PC-9 (cell line): ENCODE measurements around the gene TLX2. TPM values are rescaled to one million over a fixed set of nuclear protein-coding genes. Genes with fewer than 3 reads are reported as not detected.

ENCODE experiments used
- BruUV-seq: library from RNA; stranded (reverse); fragments of 400-500 nt; replicated peaks from 2 replicates; lab custom pipeline; 2021; lab: Mats Ljungman, UMichigan
- CTCF ChIA-PET: fragments of 300-600 bp; sonication (Branson Sonifier 250); formaldehyde crosslinking; loops from one replicate; lab custom pipeline; 2022; ENCODE audit warnings: antibody characterized with exemption; lab: Charles Lee
- POLR2A ChIA-PET: fragments of 300-600 bp; sonication (Branson Sonifier 250); formaldehyde crosslinking; loops from one replicate; lab custom pipeline; 2022; ENCODE audit warnings: antibody characterized with exemption; ENCODE audit not compliant: unreplicated experiment; lab: Charles Lee
- DNase-seq, 2 experiments: peaks; one replicate each; pipeline versions ENCODE4 v3.0.0 to v3.0.0-alpha.2; 2015 to 2022; ENCODE audit warnings: mixed read lengths in 1 of 2
- H2AFZ ChIP-seq: fragments of 200-600 bp; sonication (generic); 2 replicates; pipeline ENCODE4 v1.8.1; 2017; ENCODE audit warnings: antibody characterized with exemption
- H3F3A ChIP-seq: fragments of 200-600 bp; sonication (generic); 2 replicates; pipeline ENCODE4 v1.8.1; 2017; ENCODE audit warnings: antibody characterized with exemption, mild to moderate bottlenecking, low read depth; ENCODE audit not compliant: insufficient read depth
- H3K27ac ChIP-seq: fragments of 200-600 bp; sonication (generic); 2 replicates; pipeline ENCODE4 v1.6.1; 2016; ENCODE audit warnings: mixed run types
- H3K27me3 ChIP-seq: fragments of 200-600 bp; sonication (generic); 2 replicates; pipeline ENCODE4 v1.6.1; 2016; ENCODE audit warnings: low read depth, mixed run types; ENCODE audit not compliant: insufficient read depth
- H3K36me3 ChIP-seq: fragments of 200-600 bp; sonication (generic); 2 replicates; pipeline ENCODE4 v1.6.1; 2016; ENCODE audit warnings: low read depth, mixed run types
- H3K4me1 ChIP-seq: fragments of 200-600 bp; sonication (generic); replicated peaks from 2 replicates; pipeline ENCODE4 v1.6.1; 2016; ENCODE audit warnings: mixed run types; ENCODE audit not compliant: insufficient read depth
- H3K4me2 ChIP-seq: fragments of 200-600 bp; sonication (generic); 2 replicates; pipeline ENCODE4 v1.6.1; 2017; ENCODE audit warnings: mixed run types
- H3K4me3 ChIP-seq: fragments of 200-600 bp; sonication (generic); 2 replicates; pipeline ENCODE4 v1.6.1; 2016; ENCODE audit warnings: mixed run types
- H3K79me2 ChIP-seq: fragments of 200-600 bp; sonication (generic); 2 replicates; pipeline ENCODE4 v1.6.1; 2017; ENCODE audit warnings: low read depth, mixed run types
- H3K9me2 ChIP-seq: fragments of 200-600 bp; sonication (generic); 2 replicates; pipeline ENCODE4 v1.8.1; 2017; ENCODE audit warnings: mild to moderate bottlenecking; ENCODE audit not compliant: insufficient read depth
- H3K9me3 ChIP-seq: fragments of 200-600 bp; sonication (generic); 2 replicates; pipeline ENCODE4 v1.8.1; 2016; ENCODE audit warnings: low read depth; ENCODE audit not compliant: insufficient read depth
- H4K20me1 ChIP-seq: fragments of 200-600 bp; sonication (generic); 2 replicates; pipeline ENCODE4 v1.8.1; 2017; ENCODE audit not compliant: insufficient read depth
- EZH2 ChIP-seq: fragments of 200-600 bp; sonication (generic); IDR thresholded peaks from 2 replicates; pipeline ENCODE4 v1.8.0; 2017; ENCODE audit warnings: antibody characterized with exemption, low read depth
- intact Hi-C: fragments of 100-400 bp; cut with micrococcal nuclease; formaldehyde crosslinking; loops from one replicate; pipeline ENCODE4 v1.10.0; 2022; ENCODE audit not compliant: unreplicated experiment
- total RNA-seq: library from RNA; stranded (reverse); gene quantifications from 2 replicates; pipeline ENCODE4 v1.2.3, GENCODE V29; 2021
- TF ChIP-seq, protein P1 (sequence below): fragments of 200-600 bp; sonication (generic); conservative IDR thresholded peaks from 2 replicates; pipeline ENCODE4 v1.6.1; 2017; ENCODE audit warnings: mixed run types, antibody characterized with exemption, mild to moderate bottlenecking, moderate library complexity

TLX2 gene
- total RNA-seq, 1 experiment from 2014 or later = 3.1 TPM

DNA sequence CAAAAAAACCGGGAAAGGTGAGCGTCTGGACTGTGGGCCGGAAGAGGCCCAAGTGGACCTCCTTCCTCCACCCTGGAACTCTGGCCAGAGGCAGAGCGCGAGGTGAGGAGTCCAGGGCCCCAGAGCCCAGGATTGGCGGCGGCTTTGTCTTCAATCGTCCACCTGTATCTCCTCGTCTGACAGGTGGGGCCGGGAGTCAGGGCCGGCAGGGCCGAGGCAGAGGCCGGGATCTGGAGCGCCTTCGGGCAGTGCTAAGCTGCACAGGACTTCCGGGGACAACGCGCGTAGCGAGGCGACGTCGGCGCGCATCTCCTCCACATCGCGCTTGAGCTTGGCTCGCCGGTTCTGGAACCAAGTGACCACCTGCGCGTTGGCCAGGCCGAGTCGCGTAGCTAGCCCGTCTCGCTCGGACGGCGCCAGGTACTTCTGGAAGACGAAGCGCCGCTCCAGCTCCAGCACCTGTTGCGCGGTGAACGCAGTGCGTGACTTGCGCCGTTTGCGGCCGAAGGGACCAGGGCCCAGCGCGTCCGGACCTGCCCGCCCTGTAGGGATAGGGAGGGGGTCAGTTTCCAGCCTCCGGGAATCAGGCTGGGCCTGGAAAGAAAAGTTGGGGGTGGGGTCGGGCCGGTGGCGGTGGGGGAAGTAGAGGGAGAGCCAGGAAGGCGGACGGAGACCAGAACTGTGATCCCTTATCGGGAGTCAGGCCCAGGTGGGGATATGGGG, 16.3 kb upstream of the TLX2 start:
- DNase-seq = peak; percentile 68 to 69
- ChIA-PET CTCF (interaction anchor here (0.6 to 0.7 kb wide), 2 partner anchors 14 to 91 kb away, joined by 4 read pairs; no protein-coding TSS in a partner anchor), POLR2A (interaction anchor here (0.6 kb wide), 1 partner anchor 39 kb away, joined by 4 read pairs; the partner anchor contains the start of gene WBP1)
- Histone ChIP-seq H3K4me2 (peak overlapping the region; percentile 88), H3K27ac (peak overlapping the region; percentile 27; the same call in 1 of the 2 replicates), H3F3A (peaks cover 16% of the 10 kb centered on the region; the same call in 1 of the 2 replicates), H3K79me2 (peaks cover 10% of the 10 kb centered on the region; the same call in 1 of the 2 replicates), H2AFZ (peak overlapping the region; percentile 88), H3K27me3 (no peaks in the 10 kb centered on the region), H3K36me3 (no peaks in the 10 kb centered on the region), H3K4me3 (peak overlapping the region; percentile 62), H4K20me1 (no peaks in the 10 kb centered on the region), H3K9me2 (no peaks in the 10 kb centered on the region), H3K4me1 (peaks cover 16% of the 10 kb centered on the region), H3K9me3 (no peaks in the 10 kb centered on the region)
- TSS peak; percentile 44 for BruUV-seq
- TF ChIP-seq, protein P1, sequence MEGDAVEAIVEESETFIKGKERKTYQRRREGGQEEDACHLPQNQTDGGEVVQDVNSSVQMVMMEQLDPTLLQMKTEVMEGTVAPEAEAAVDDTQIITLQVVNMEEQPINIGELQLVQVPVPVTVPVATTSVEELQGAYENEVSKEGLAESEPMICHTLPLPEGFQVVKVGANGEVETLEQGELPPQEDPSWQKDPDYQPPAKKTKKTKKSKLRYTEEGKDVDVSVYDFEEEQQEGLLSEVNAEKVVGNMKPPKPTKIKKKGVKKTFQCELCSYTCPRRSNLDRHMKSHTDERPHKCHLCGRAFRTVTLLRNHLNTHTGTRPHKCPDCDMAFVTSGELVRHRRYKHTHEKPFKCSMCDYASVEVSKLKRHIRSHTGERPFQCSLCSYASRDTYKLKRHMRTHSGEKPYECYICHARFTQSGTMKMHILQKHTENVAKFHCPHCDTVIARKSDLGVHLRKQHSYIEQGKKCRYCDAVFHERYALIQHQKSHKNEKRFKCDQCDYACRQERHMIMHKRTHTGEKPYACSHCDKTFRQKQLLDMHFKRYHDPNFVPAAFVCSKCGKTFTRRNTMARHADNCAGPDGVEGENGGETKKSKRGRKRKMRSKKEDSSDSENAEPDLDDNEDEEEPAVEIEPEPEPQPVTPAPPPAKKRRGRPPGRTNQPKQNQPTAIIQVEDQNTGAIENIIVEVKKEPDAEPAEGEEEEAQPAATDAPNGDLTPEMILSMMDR = no peak
- intact Hi-C loops = no loop called here

DNA sequence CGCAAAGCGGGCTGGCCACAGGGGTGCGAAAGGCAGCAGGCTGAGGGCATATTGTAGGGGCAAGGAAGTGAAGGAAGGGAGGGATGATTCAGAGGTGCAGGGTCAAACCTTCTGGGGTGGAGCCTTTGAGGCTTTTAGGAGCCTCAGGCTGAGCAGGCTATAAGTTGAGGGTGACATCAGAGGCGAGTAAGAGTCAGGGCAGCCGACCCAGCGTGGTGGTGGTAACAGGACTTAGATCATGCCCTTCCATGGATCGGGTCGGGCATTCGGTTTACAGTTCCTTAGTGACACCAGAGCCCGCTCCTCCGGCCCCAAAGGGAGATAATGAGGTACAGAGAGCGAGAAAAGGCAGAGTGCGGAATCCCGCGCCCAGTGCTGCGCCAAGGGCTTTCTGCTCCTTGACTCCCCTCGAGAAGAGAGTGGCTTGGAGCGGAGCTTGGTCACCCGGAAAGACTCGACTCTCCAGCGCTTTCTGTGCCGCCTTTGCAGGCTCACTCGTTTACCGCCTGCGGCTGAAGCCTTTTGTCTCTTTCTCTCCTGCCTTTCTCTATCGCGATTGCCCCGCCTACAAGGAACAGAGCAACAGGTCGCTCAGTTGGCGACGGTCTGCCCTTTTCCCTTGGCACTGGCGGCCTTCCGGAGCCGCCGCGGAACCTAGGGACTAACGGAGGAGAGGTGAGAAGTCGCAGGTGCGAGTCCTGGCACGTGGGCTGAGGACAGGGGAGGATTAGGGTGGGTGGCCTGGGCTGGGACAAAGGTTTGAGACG, 15.6 kb upstream of the TLX2 start:
- peaks cover 16% of the 10 kb centered on the region; the same call in 1 of the 2 replicates for H3F3A ChIP-seq
- peaks cover 16% of the 10 kb centered on the region for H3K4me1 ChIP-seq
- H3K4me3 ChIP-seq = peak overlapping the region; percentile 62
- peak overlapping the region; percentile 27; the same call in 1 of the 2 replicates for H3K27ac ChIP-seq
- TSS peak; percentile 39 for BruUV-seq
- no peaks in the 10 kb centered on the region for H3K36me3 ChIP-seq
- ChIA-PET CTCF (interaction anchor here (0.7 kb wide), 1 partner anchor 90 kb away, joined by 4 read pairs; no protein-coding TSS in a partner anchor), POLR2A (interaction anchor here (0.5 to 0.6 kb wide), 2 partner anchors 27 to 40 kb away, joined by 4 to 8 read pairs; partner anchors contain the start of gene WBP1)
- H3K9me2 ChIP-seq = no peaks in the 10 kb centered on the region
- DNase-seq = peak; percentile 34 to 58
- intact Hi-C loops = no loop called here
- no peaks in the 10 kb centered on the region for H4K20me1 ChIP-seq
- H3K4me2 ChIP-seq = peak overlapping the region; percentile 88
- peaks cover 10% of the 10 kb centered on the region; the same call in 1 of the 2 replicates for H3K79me2 ChIP-seq
- no peaks in the 10 kb centered on the region for H3K27me3 ChIP-seq
- peak overlapping the region; percentile 88 for H2AFZ ChIP-seq
- H3K9me3 ChIP-seq = no peaks in the 10 kb centered on the region
- TF ChIP-seq EZH2 = no peak
- TF ChIP-seq, protein P1 = no peak

DNA sequence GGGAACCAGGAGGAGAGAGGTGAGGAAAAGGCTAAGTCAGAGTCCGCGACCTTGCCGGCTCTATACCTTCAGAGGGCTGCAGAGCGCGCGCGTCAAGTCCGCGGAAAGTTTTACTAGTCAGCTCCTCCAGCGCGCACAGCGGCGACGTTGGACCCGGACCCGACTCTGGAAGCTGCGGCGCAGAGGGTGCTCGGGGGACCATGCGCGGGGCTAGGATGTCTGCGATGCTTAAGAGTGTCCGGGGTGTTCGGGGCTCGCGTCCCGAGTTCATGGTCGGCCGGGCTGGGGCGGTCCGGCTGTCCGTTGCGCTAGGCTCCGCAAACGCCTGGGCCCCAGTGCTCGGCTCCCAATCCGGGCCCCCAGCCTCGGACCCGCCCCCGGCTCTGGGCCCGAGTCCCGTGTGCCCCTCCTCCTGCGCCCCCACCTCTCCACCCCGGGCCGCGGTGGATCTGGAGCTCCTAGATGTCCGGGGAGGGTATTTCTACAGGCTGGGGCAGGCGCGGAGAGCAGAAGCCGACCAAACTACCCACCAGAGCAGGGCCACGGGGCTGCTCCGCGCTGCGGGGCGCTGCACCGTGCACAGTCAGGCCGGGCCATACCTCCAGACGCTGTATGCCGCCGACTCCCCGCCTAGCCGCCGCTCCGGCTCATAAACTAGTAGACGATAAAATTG, 14.8 kb upstream of the TLX2 start, which contains the start of gene LBX2:
Gene LBX2, minus strand, starts transcription at position 337 of the 673 bp plus-strand sequence. Its CDS starts 66 bp downstream, at position 271.
- H3K4me1 ChIP-seq = peaks cover 16% of the 10 kb centered on the region
- no peaks in the 10 kb centered on the region for H4K20me1 ChIP-seq
- H3K9me2 ChIP-seq = no peaks in the 10 kb centered on the region
- ChIA-PET POLR2A (interaction anchor here (0.5 kb wide), 1 partner anchor 28 kb away, joined by 8 read pairs; no protein-coding TSS in a partner anchor), CTCF (no interaction called here)
- peaks cover 10% of the 10 kb centered on the region; the same call in 1 of the 2 replicates for H3K79me2 ChIP-seq
- H3K9me3 ChIP-seq = no peaks in the 10 kb centered on the region
- H3K27ac ChIP-seq = no peak within 1 kb of the TSS
- peak within 1 kb of the TSS; percentile 62 for H3K4me3 ChIP-seq
- H3K4me2 ChIP-seq = peak within 1 kb of the TSS; percentile 88
- peaks cover 20% of the 10 kb centered on the region; the same call in 1 of the 2 replicates for H3F3A ChIP-seq
- intact Hi-C loops = no loop called here
- peak within 1 kb of the TSS; percentile 88 for H2AFZ ChIP-seq
- 0 out of 2 replicates have a peak, but pooled peaks cover under 1% of the 10 kb centered on the region for H3K36me3 ChIP-seq
- H3K27me3 ChIP-seq = no peaks in the 10 kb centered on the region
- BruUV-seq = no TSS peak
- DNase-seq = no peak
- TF ChIP-seq EZH2 = no peak
- TF ChIP-seq, protein P1 = no peak
